Measurements from ENCODE around the gene MAN1B1.

DNA sequence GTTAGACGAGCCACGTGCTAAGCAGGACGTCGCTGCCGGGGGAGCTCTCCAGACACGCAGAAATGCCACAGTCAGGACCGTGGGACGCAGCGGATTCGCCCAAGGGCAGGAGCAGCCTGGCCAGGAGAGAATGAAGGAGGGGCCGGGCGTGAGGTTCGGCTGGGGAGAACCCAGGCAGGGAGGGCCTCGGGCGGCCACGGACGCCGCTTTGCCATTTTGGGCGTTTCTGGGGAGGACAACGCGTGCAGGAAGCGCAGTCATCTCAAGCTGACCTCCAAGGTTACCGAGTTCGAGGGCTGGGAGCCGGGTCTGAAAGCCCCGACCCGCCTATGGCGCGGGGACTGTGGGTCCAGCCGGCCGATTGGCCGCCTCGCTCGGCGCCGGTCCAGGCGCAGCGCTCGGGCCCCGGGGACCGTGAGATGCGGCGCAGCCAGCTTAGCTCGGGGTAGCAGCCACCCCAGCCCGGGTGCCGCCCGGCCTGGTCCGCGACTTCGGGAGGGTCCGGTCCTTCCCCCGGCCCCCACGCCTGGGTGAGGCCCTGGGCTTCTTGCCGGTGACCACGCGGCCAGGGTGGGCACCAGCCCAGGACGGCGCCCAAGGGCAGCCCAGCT lies 760 bp upstream of the MAN1B1 start:
- TF ChIP-seq, protein P1, sequence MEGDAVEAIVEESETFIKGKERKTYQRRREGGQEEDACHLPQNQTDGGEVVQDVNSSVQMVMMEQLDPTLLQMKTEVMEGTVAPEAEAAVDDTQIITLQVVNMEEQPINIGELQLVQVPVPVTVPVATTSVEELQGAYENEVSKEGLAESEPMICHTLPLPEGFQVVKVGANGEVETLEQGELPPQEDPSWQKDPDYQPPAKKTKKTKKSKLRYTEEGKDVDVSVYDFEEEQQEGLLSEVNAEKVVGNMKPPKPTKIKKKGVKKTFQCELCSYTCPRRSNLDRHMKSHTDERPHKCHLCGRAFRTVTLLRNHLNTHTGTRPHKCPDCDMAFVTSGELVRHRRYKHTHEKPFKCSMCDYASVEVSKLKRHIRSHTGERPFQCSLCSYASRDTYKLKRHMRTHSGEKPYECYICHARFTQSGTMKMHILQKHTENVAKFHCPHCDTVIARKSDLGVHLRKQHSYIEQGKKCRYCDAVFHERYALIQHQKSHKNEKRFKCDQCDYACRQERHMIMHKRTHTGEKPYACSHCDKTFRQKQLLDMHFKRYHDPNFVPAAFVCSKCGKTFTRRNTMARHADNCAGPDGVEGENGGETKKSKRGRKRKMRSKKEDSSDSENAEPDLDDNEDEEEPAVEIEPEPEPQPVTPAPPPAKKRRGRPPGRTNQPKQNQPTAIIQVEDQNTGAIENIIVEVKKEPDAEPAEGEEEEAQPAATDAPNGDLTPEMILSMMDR (IDR thresholded peaks at IDR 0.05): no peak
- no peak for TF ChIP-seq POLR2A (IDR thresholded peaks at IDR 0.05)
